Motor neuron (in vitro differentiated cells): ENCODE data around the gene ACTBL2. TPM values are rescaled to one million over a fixed set of nuclear protein-coding genes. Genes with fewer than 3 reads are reported as not detected.
"Not testable (repeated sequence)": the region's sequence is repeated elsewhere in the genome, so short reads cannot be mapped to it uniquely, and the experiment has no call there.

Experiments used
- ATAC-seq, 8 experiments: fragments of 200-7000 bp; cut with Tn5 transposase; replicated peaks in 6 of 8; 2 replicates each; pipeline ENCODE4 v1.8.0; 2021; ENCODE audit warnings: mild to moderate bottlenecking in 8 of 8, moderate library complexity in 8 of 8
- H3K27ac ChIP-seq, 2 donors: fragments of 250-450 bp; sonication (Bioruptor Pico); 2 replicates each; pipeline ENCODE4 v1.9.0; 2021; ENCODE audit warnings: antibody characterized with exemption in 2 of 2, mild to moderate bottlenecking in 2 of 2, moderate library complexity in 1 of 2
- H3K4me1 ChIP-seq, 2 donors: fragments of 250-450 bp; sonication (Bioruptor Pico); replicated peaks in 1 of 2; 2 replicates each; pipeline ENCODE4 v1.6.1; 2021; ENCODE audit warnings: antibody characterized with exemption in 2 of 2, mild to moderate bottlenecking in 2 of 2, moderate library complexity in 1 of 2
- H3K4me3 ChIP-seq, 5 donors: fragments of 250-450 bp; sonication (Bioruptor Pico); 2 replicates each; pipeline ENCODE4 v1.9.0; 2021; ENCODE audit warnings: antibody characterized with exemption in 5 of 5, mild to moderate bottlenecking in 5 of 5, moderate library complexity in 4 of 5
- WGBS, 10 experiments: fragments of 450-650 bp; shearing (Covaris generic); methylation state at CpG; one replicate each; pipeline ENCODE4 v1.0.0; 2022; 5-methylcytosine and 5-hydroxymethylcytosine counted together
- in situ Hi-C, 9 experiments: fragments of 400-800 bp; cut with MboI; loops; one replicate each; pipeline ENCODE4 v1.15.0; 2021; ENCODE audit warnings: low sequenced_read_pairs in 9 of 9, low pct_unique_long_range_greater_than_20kb in 2 of 9; ENCODE audit not compliant: unreplicated experiment in 9 of 9
- total RNA-seq, 8 experiments: library from RNA; unstranded; fragments of 300-600 nt; gene quantifications; 2 replicates each; pipeline versions ENCODE4 v1.2.3 to v1.2.4, GENCODE V29; 2022

The ACTBL2 gene
- total RNA-seq, result under 1 TPM in 4 of 8 experiments, not detected in 4; 0.07 to 0.20 (median 0.18) TPM

DNA sequence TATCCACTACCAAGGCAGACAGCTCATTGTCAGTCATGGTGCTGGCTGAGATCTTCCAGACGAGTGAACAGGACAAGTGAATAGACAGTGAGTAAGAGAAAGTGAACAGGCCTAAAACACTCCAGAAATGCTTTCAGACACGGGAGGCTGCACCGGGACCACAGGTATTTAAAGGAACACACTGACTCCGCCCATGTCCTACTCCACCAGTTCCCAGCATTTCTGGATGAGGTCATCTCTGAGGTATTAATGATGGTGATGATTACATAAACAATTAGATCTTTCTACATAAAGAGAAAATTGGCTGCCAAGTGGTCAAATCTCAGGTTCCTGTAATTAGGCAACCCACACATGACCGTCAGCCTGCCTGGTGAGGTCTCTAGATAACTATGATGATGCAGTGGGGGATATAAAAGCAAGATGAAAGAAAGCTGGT, at the start of gene ACTBL2:
ACTBL2 (minus strand) TSS at position 141 of the 436 bp plus-strand sequence; CDS start at position 37, 104 bp downstream.
- WGBS, 10 experiments, result 0 to 100% (median 82%) methylated on average over 1 to 4 of the region's 5 CpGs; no CpG with 5 or more reads in 5 of the 10 experiments
- Histone ChIP-seq H3K27ac (no peak within 1 kb of the TSS), H3K4me3 (no peak within 1 kb of the TSS), H3K4me1 (no peaks in the 10 kb centered on the region)
- ATAC-seq, result peak in 2 of 8 experiments; percentile 53 to 77
- in situ Hi-C loops, result loop anchor here in 2 of 9 experiments (25.0 kb wide), 1 partner anchor 170 kb away; no protein-coding TSS in a partner anchor

DNA sequence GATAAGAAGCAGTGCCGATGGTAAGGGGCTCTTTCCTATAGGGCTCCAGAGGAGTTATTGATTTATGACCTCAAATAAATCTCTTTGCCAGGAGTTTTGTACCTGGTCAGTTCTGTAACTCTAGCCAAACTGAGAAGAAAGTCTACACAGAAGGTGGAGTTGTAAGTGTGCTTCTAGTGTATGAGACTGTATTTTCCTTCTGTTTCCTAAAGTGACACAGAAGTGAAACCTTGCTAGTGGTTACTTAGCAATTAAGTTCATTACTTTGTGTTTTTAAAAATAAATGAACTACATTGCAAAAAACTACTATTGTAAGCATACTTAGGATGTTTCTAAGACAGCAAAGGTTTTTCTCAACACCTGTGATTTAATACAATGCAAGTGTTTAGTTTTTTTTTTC, 48.7 kb upstream of the ACTBL2 start:
- ATAC-seq, result no peak
- H3K27ac ChIP-seq, result no peak overlapping the region
- no peak overlapping the region for H3K4me3 ChIP-seq
- no peaks in the 10 kb centered on the region for H3K4me1 ChIP-seq
- WGBS, 10 experiments, result 0 to 100% (median 100%) methylated on average over 1 of the region's 1 CpG; no CpG with 5 or more reads in 1 of the 10 experiments
- in situ Hi-C loops, result no loop called here

GRCh38 chr5:57529864-57530263, 47.3 kb upstream of the ACTBL2 start:
- Histone ChIP-seq H3K27ac (no peak overlapping the region), H3K4me1 (peaks cover 0 to 9% of the 10 kb centered on the region in 2 donors), H3K4me3 (no peak overlapping the region)
- no peak for ATAC-seq
- in situ Hi-C loops, result no loop called here
- WGBS, 10 experiments, result 62 to 100% (median 80%) methylated on average over 1 to 4 of the region's 4 CpGs; no CpG with 5 or more reads in 1 of the 10 experiments

GRCh38 chr5:57527870-57528269, 45.3 kb upstream of the ACTBL2 start:
- Histone ChIP-seq H3K4me3 (no peak overlapping the region), H3K27ac (no peak overlapping the region), H3K4me1 (peaks cover 5 to 17% of the 10 kb centered on the region in 2 donors)
- WGBS, 10 experiments, result 74 to 97% (median 82%) methylated on average over 2 to 4 of the region's 4 CpGs; no CpG with 5 or more reads in 1 of the 10 experiments
- ATAC-seq, result no peak
- in situ Hi-C loops, result no loop called here

- Histone ChIP-seq H3K4me1 (peaks cover 5 to 17% of the 10 kb centered on the region in 2 donors), H3K4me3 (no peak overlapping the region), H3K27ac (no peak overlapping the region)
- in situ Hi-C loops, result loop anchor here in 5 of 9 experiments (25.0 kb wide), 2 partner anchors 238 to 938 kb away; partner anchors contain the start of gene PLK2 (in 5 of the 5)
- ATAC-seq, result no peak
- WGBS, 10 experiments, result 40 to 86% (median 66%) methylated on average over 2 to 6 of the region's 6 CpGs
These were observed 41.9 kb upstream of the ACTBL2 start for GRCh38 chr5:57524348-57525060.

DNA sequence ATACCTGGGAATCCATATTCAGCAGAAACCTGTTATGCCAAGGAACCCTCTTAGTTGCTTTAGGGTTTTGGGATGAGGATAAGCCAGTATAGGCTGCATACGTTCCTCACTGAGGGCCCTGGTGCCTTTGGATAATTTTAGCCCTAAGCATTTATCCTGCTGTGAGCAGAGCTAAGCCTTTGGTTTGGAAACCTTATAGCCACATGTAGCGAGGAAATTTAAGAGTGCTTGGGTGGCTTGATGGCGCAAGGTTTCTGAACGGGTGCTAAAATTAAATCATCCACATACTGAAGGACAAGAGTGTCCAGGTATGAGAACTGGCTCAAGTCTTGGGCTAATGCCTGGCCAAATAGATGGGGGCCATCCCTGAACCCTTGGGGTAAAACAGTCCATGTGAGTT, 39.9 kb upstream of the ACTBL2 start:
- ATAC-seq, H3K4me3 ChIP-seq, H3K27ac ChIP-seq: not testable (repeated sequence)
- H3K4me1 ChIP-seq, result peaks cover 5 to 17% of the 10 kb centered on the region in 2 donors
- WGBS, 10 experiments, result 75 to 100% (median 100%) methylated on average over 1 to 3 of the region's 4 CpGs; no CpG with 5 or more reads in 5 of the 10 experiments
- in situ Hi-C loops, result loop anchor here in 5 of 9 experiments (25.0 kb wide), 2 partner anchors 240 to 940 kb away; partner anchors contain the start of gene PLK2 (in 5 of the 5)

- H3K4me1 ChIP-seq, H3K4me3 ChIP-seq, ATAC-seq, H3K27ac ChIP-seq: not testable (repeated sequence)
- WGBS, 10 experiments, result 70 to 100% (median 95%) methylated on average over 1 to 3 of the region's 17 CpGs; no CpG with 5 or more reads in 6 of the 10 experiments
- in situ Hi-C loops, result loop anchor here in 5 of 9 experiments (25.0 kb wide), 2 partner anchors 244 to 944 kb away; partner anchors contain the start of gene PLK2 (in 5 of the 5)
These were observed 35.8 kb upstream of the ACTBL2 start for GRCh38 chr5:57518415-57518814.

DNA sequence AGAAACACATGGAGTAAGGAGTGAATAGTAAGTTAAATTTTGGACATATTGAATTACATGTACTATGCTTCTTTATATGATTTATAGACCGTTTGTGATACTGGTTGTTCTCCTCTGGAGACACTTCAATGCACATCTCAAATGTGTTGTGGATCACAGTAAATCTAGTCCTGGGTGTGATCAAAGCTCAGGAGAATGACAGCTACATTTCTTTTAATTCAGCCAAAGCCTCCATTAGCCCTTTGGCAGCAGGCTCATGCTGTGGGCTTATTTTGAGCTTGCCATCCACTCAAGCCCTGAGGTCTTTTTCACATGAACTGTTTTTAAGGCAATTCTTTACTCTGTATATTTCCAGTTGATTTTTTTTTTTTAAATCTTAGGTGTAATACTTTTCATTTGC, 34.6 kb upstream of the ACTBL2 start:
- no peak overlapping the region for H3K4me3 ChIP-seq
- in situ Hi-C loops, result loop anchor here in 5 of 9 experiments (25.0 kb wide), 2 partner anchors 245 to 945 kb away; partner anchors contain the start of gene PLK2 (in 5 of the 5)
- no peaks in the 10 kb centered on the region for H3K4me1 ChIP-seq
- 8 to 89% (median 44%) methylated on average over 1 of the region's 1 CpG; no CpG with 5 or more reads in 6 of the 10 experiments for WGBS, 10 experiments
- no peak overlapping the region for H3K27ac ChIP-seq
- ATAC-seq, result no peak

GRCh38 chr5:57513785-57514184, 31.2 kb upstream of the ACTBL2 start:
- in situ Hi-C loops, result loop anchor here in 5 of 9 experiments (25.0 kb wide), 2 partner anchors 249 to 949 kb away; partner anchors contain the start of gene PLK2 (in 5 of the 5)
- ATAC-seq, result no peak
- no peak overlapping the region for H3K27ac ChIP-seq
- H3K4me3 ChIP-seq, result no peak overlapping the region
- 80 to 100% (median 94%) methylated on average over 1 to 2 of the region's 2 CpGs; no CpG with 5 or more reads in 7 of the 10 experiments for WGBS, 10 experiments
- H3K4me1 ChIP-seq, result peaks cover 0 to 10% of the 10 kb centered on the region in 2 donors

DNA sequence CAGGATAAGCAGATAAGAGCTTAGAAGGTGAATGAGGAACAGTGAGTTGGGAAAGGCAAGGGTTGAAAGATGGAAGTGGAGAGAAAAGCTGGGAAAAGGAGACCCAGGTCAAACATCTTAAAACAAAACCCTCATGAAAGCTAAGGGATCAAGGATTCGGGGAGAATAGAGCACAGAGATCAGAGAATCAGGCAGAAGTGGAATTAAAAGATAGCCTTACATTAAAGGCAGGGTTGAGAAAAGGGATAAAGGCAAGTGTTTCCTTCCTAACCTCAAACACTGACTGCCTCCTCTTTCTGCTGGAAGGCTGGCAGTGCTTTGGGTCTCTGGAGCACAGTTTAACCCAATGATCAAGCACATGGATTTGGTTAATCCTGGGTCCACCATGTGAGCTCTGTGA, 28.7 kb upstream of the ACTBL2 start:
- 17 to 100% (median 62%) methylated on average over 1 of the region's 1 CpG for WGBS, 10 experiments
- peaks cover 0 to 10% of the 10 kb centered on the region in 2 donors for H3K4me1 ChIP-seq
- in situ Hi-C loops, result loop anchor here in 5 of 9 experiments (25.0 kb wide), 2 partner anchors 251 to 951 kb away; partner anchors contain the start of gene PLK2 (in 5 of the 5)

DNA sequence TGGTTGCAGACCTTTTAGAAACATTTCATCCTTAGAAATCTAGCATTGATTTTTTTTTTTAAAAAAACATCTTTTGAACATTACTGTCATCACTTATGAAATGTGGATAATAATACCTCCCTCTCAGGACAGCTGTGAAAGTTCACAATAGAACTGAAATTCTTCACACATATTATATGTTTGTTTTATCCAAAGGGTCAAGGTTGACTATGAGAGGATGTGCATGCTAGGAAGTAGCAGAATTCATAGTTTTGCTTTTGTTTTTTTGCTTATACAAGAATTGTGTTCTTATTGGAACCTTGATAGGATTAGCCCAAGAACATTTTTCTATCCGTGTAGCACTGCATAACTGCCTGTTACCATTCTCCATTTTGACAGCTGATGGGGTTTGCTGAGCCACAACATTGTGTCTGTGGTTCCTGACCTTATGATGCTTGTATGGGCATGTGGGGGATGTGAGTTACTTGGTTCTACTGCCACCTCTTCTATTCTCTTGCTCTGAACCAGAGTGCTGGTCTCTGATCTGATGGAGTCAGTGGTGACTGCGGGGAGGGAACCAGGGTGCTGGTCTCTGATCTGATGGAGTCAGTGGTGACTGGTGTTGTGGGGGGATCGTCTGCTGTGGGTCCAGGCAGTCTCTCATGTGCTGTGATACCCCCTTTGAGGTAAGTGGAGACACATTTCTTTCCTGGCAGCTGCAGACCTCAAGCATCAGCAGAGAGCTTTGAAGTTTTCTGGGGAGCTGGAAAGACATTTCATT, 27.1 kb upstream of the ACTBL2 start:
- Histone ChIP-seq H3K4me3 (no peak overlapping the region), H3K27ac (no peak overlapping the region), H3K4me1 (peaks cover 2 to 22% of the 10 kb centered on the region in 2 donors)
- ATAC-seq, result no peak
- 0 to 83% (median 56%) methylated on average over 1 to 2 of the region's 3 CpGs; no CpG with 5 or more reads in 2 of the 10 experiments for WGBS, 10 experiments
- in situ Hi-C loops, result loop anchor here in 5 of 9 experiments (25.0 kb wide), 2 partner anchors 253 to 953 kb away; partner anchors contain the start of gene PLK2 (in 5 of the 5)

More for the DNA sequence above, 28.7 kb upstream of the ACTBL2 start:
- Histone ChIP-seq H3K27ac (no peak overlapping the region), H3K4me3 (no peak overlapping the region)
- no peak for ATAC-seq

- WGBS, 10 experiments, result 13 to 92% (median 86%) methylated on average over 1 to 2 of the region's 2 CpGs; no CpG with 5 or more reads in 3 of the 10 experiments
These were observed 25.6 kb upstream of the ACTBL2 start for GRCh38 chr5:57508211-57508610.

More at GRCh38 chr5:57508211-57508610, 25.6 kb upstream of the ACTBL2 start:
- Histone ChIP-seq H3K4me1 (peaks cover 2 to 26% of the 10 kb centered on the region in 2 donors), H3K27ac (no peak overlapping the region), H3K4me3 (no peak overlapping the region)
- no peak for ATAC-seq
- in situ Hi-C loops, result loop anchor here in 5 of 9 experiments (25.0 kb wide), 2 partner anchors 254 to 954 kb away; partner anchors contain the start of gene PLK2 (in 5 of the 5)
